HEK293 (cell line): ENCODE results near the gene SLC39A5.

Experiments used
- CTCF ChIP-seq: fragments of 450-650 bp; formaldehyde crosslinking; IDR thresholded peaks from 2 replicates; pipeline ENCODE4 v1.5.1; 2016; ENCODE audit warnings: missing biosample characterization, missing genetic modification characterization
- REST ChIP-seq: fragments of 450-650 bp; formaldehyde crosslinking; IDR thresholded peaks from 2 replicates; pipeline ENCODE4 v1.5.1; 2016; ENCODE audit warnings: missing biosample characterization, missing genetic modification characterization
- YY1 ChIP-seq: fragments of 450-650 bp; formaldehyde crosslinking; IDR thresholded peaks from 2 replicates; pipeline ENCODE4 v1.5.1; 2018; ENCODE audit warnings: missing biosample characterization, missing genetic modification characterization
- ZNF133 ChIP-seq: fragments of 450-650 bp; formaldehyde crosslinking; IDR thresholded peaks from 2 replicates; pipeline ENCODE4 v1.5.1; 2016; ENCODE audit warnings: missing biosample characterization, missing genetic modification characterization

GRCh38 chr12:56229082-56229481 lies 769 bp upstream of the SLC39A5 start:
- no peak for TF ChIP-seq CTCF (tag by site-specific recombination)
- TF ChIP-seq REST (tag by site-specific recombination), result no peak
- no peak for TF ChIP-seq ZNF133 (tag by site-specific recombination)
- TF ChIP-seq YY1 (tag by site-specific recombination), result no peak
